Suprapubic skin (tissue), 3 donors: ENCODE measurements around the gene CCDC9.
A peak's percentile ranks its signal among the peaks of the same experiment; 100 is the strongest.

Source experiments
- CTCF ChIP-seq, 2 donors: fragments of 200-600 bp in 1 of 2; fragments of 450-650 bp in 1 of 2; sonication (generic) in 1 of 2; IDR thresholded peaks; one replicate each; pipeline ENCODE4 v1.5.1; 2016 to 2019; ENCODE audit warnings: antibody characterized with exemption in 2 of 2, mild to moderate bottlenecking in 1 of 2, moderate library complexity in 1 of 2
- POLR2A ChIP-seq, 2 donors: fragments of 450-650 bp; IDR thresholded peaks; one replicate each; pipeline ENCODE4 v1.6.1; 2017; ENCODE audit warnings: antibody characterized with exemption in 2 of 2, mild to moderate bottlenecking in 2 of 2, moderate library complexity in 2 of 2

- TF ChIP-seq CTCF (IDR thresholded peaks at IDR 0.05) (no peak), POLR2A (IDR thresholded peaks at IDR 0.05) (peak in 1 of 2 donors; percentile 82)
Measured at GRCh38 chr19:47273313-47274070, 17.2 kb downstream of the CCDC9 start.
